ENCODE measurements around the gene PHTF2.

DNA sequence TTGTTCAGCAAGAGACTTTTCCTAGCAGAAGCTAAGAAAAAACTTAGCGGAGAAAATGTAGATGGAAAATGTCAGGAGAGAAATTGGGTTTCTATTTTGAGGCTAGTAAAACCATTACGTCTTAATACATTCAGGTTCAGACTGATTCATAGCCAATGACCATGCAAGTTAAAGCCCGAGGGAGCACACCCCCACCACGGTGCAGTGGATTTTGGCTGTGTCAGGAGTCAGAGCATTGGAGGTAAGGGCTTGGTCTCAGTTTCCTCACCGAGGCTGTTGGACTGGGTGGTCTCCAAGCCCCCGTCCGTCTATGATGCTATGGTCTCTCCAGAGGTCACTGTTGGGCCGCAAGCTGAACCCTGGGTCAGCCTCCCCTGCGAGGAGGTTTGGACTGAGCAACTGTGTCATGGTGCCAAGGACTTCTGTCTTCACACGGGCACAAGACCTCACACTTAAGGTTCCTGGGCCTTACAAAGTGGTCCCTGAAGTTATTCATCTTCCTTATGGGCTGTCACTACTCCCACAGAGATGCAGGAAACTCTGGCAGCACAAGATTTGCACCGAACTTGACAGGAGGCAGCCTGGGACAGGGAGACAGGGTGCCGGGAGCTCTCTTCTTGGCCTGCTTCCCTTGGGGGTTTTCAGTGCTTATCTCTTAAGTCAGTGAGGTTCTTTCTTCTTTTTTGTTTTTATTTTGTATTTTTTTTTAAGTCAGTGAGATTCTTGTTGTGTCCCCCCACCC is 186.8 kb downstream of the PHTF2 start:
- TF ChIP-seq CTCF (IDR thresholded peaks at IDR 0.05; ENCODE audit: low read depth, low read length, poor library complexity, severe bottlenecking) (no peak), EZH2phosphoT487 (IDR thresholded peaks at IDR 0.05; ENCODE audit: borderline replicate concordance, low read length) (no peak)
